ENCODE data around the gene AMER1. TPM values are rescaled to one million over a fixed set of nuclear protein-coding genes. Genes with fewer than 3 reads are reported as not detected.

Gene AMER1
- total and polyA plus RNA-seq, 2 donors (not counting 1 experiment from before 2014, with no cell fraction given), result 0.95 to 1.7 TPM

GRCh38 chrX:64151911-64152310, 53.6 kb downstream of the AMER1 start:
- H4K20me1 ChIP-seq (ENCODE audit: control insufficient read depth, extremely low read depth, insufficient read depth, low read length), result no peaks in the 10 kb centered on the region
- H3K4me1 ChIP-seq (ENCODE audit: control insufficient read depth, extremely low read depth, insufficient read depth, low read length), result no peaks in the 10 kb centered on the region
- H2AFZ ChIP-seq (ENCODE audit: low read length), result no peak overlapping the region
- H3K9me3 ChIP-seq (ENCODE audit: control insufficient read depth, insufficient read depth, low read depth, low read length), result no peaks in the 10 kb centered on the region
- H3K79me2 ChIP-seq (ENCODE audit: control insufficient read depth, insufficient read depth, low read length), result no peaks in the 10 kb centered on the region
- TF ChIP-seq, protein P1, sequence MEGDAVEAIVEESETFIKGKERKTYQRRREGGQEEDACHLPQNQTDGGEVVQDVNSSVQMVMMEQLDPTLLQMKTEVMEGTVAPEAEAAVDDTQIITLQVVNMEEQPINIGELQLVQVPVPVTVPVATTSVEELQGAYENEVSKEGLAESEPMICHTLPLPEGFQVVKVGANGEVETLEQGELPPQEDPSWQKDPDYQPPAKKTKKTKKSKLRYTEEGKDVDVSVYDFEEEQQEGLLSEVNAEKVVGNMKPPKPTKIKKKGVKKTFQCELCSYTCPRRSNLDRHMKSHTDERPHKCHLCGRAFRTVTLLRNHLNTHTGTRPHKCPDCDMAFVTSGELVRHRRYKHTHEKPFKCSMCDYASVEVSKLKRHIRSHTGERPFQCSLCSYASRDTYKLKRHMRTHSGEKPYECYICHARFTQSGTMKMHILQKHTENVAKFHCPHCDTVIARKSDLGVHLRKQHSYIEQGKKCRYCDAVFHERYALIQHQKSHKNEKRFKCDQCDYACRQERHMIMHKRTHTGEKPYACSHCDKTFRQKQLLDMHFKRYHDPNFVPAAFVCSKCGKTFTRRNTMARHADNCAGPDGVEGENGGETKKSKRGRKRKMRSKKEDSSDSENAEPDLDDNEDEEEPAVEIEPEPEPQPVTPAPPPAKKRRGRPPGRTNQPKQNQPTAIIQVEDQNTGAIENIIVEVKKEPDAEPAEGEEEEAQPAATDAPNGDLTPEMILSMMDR (conservative IDR thresholded peaks at IDR 0.05 in 1 of 2, IDR thresholded peaks at IDR 0.05 in 1 of 2; ENCODE audit: low read depth in 1 of 2, low read length in 2 of 2), result no peak
- TF ChIP-seq EZH2 (IDR thresholded peaks at IDR 0.05; ENCODE audit: low read length, missing control alignments), result no peak
- no peak overlapping the region for H3K4me3 ChIP-seq (replicated peaks in 1 of 4; ENCODE audit: control extremely low read depth in 1 of 4, insufficient read depth in 1 of 4, low read depth in 3 of 4, low read length in 4 of 4)
- no peaks in the 10 kb centered on the region for H3K36me3 ChIP-seq (ENCODE audit: control insufficient read depth, insufficient read depth, low read length)
- no peak overlapping the region for H3K27ac ChIP-seq (ENCODE audit: insufficient read depth, low read length)
- H3K4me2 ChIP-seq (ENCODE audit: extremely low read depth, insufficient read depth, low read length), result no peak overlapping the region
- DNase-seq (ENCODE audit: low read depth in 2 of 2), result no peak
- no peak overlapping the region for H3K9ac ChIP-seq (ENCODE audit: insufficient read depth, low read length)
- H3K27me3 ChIP-seq (ENCODE audit: control insufficient read depth, insufficient read depth, low read length), result no peaks in the 10 kb centered on the region

DNA sequence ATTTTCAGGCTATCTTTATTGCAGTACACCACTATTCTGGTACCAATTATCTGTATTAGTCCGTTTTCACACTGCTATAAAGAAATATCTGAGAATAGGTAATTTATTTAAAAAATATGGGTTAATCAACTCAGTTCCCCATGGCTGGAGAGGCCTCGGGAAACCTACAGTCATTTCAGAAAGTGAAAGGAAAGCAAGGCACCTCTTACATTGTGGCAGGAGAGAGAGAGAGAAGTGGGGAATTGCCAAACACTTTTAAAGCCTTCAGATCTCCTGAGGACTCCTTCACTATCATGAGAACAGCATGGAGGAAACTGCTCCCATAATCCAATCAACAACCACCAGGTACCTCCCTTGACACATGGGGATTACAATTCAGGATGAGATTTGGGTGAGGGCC, 54.7 kb downstream of the AMER1 start:
- no peaks in the 10 kb centered on the region for H3K27me3 ChIP-seq (ENCODE audit: control insufficient read depth, insufficient read depth, low read length)
- no peaks in the 10 kb centered on the region for H3K9me3 ChIP-seq (ENCODE audit: control insufficient read depth, insufficient read depth, low read depth, low read length)
- H4K20me1 ChIP-seq (ENCODE audit: control insufficient read depth, extremely low read depth, insufficient read depth, low read length), result no peaks in the 10 kb centered on the region
- H3K27ac ChIP-seq (ENCODE audit: insufficient read depth, low read length), result no peak overlapping the region
- TF ChIP-seq EZH2 (IDR thresholded peaks at IDR 0.05; ENCODE audit: low read length, missing control alignments), result no peak
- TF ChIP-seq, protein P1 (conservative IDR thresholded peaks at IDR 0.05 in 1 of 2, IDR thresholded peaks at IDR 0.05 in 1 of 2; ENCODE audit: low read depth in 1 of 2, low read length in 2 of 2), result no peak
- H3K4me2 ChIP-seq (ENCODE audit: extremely low read depth, insufficient read depth, low read length), result no peak overlapping the region
- no peaks in the 10 kb centered on the region for H3K79me2 ChIP-seq (ENCODE audit: control insufficient read depth, insufficient read depth, low read length)
- no peak overlapping the region for H3K9ac ChIP-seq (ENCODE audit: insufficient read depth, low read length)
- H3K4me3 ChIP-seq (replicated peaks in 1 of 4; ENCODE audit: control extremely low read depth in 1 of 4, insufficient read depth in 1 of 4, low read depth in 3 of 4, low read length in 4 of 4), result no peak overlapping the region
- no peak for DNase-seq (ENCODE audit: low read depth in 2 of 2)
- H3K36me3 ChIP-seq (ENCODE audit: control insufficient read depth, insufficient read depth, low read length), result no peaks in the 10 kb centered on the region
- H3K4me1 ChIP-seq (ENCODE audit: control insufficient read depth, extremely low read depth, insufficient read depth, low read length), result no peaks in the 10 kb centered on the region
- H2AFZ ChIP-seq (ENCODE audit: low read length), result no peak overlapping the region

Other genes starting within 250 kb of the AMER1 start
- not detected in 2 replicates for gene ASB12, start 24.9 kb upstream of the AMER1 start, total RNA-seq
- not detected in 2 replicates for gene ASB12, start 24.9 kb upstream of the AMER1 start, polyA plus RNA-seq
- gene MTMR8, start 189.7 kb upstream of the AMER1 start, total RNA-seq, result 0.66 and 1.0 TPM in 2 replicates
- 0.07 and 0.34 TPM in 2 replicates for gene MTMR8, start 189.7 kb upstream of the AMER1 start, polyA plus RNA-seq